GM10266 (cell line): Measurements from ENCODE around the gene RNF157.

ENCODE experiments used
- DNase-seq: peaks from one replicate; pipeline ENCODE4 v3.0.0; 2012; ENCODE audit errors: extremely low spot score
- CTCF ChIP-seq: IDR thresholded peaks from 2 replicates; pipeline ENCODE4 v1.5.1; 2012; ENCODE audit warnings: mild to moderate bottlenecking, low read depth; ENCODE audit not compliant: control insufficient read depth, insufficient read depth; ENCODE audit errors: missing control alignments

RNF157 gene

GRCh38 chr17:76240461-76241203, at the start of gene RNF157:
Gene RNF157 (minus strand): TSS chr17:76240493. CDS start chr17:76240240, 253 bp downstream.
- peak; percentile 91 for DNase-seq
- TF ChIP-seq CTCF, result no peak

- DNase-seq, result no peak
- TF ChIP-seq CTCF, result no peak
These were observed 41.5 kb upstream of the RNF157 start for GRCh38 chr17:76281573-76282371.

GRCh38 chr17:76280650-76281049, 40.4 kb upstream of the RNF157 start:
- TF ChIP-seq CTCF, result no peak
- DNase-seq, result no peak

GRCh38 chr17:76279742-76280287, 39.5 kb upstream of the RNF157 start:
- no peak for TF ChIP-seq CTCF
- DNase-seq, result no peak

GRCh38 chr17:76278952-76279741, 38.9 kb upstream of the RNF157 start:
- peak; percentile 85 for DNase-seq
- TF ChIP-seq CTCF, result peak; percentile 90

- no peak for DNase-seq
- TF ChIP-seq CTCF, result no peak
These were observed 38.1 kb upstream of the RNF157 start for GRCh38 chr17:76278268-76278908.
